ENCODE measurements around the gene STMND1. TPM values are rescaled to one million over a fixed set of nuclear protein-coding genes. Genes with fewer than 3 reads are reported as not detected.

STMND1 gene
- total and polyA plus RNA-seq, 10 of the 15 experiments (the other 5 are each of a cell fraction or from before 2014, with no cell fraction given): 0.15 TPM; not detected in 9

GRCh38 chr6:17088091-17088611, 13.7 kb upstream of the STMND1 start (continued):
- TF ChIP-seq SIN3A (IDR thresholded peaks at IDR 0.05; ENCODE audit: low read depth, low read length) (no peak), E4F1 (IDR thresholded peaks at IDR 0.05; ENCODE audit: borderline replicate concordance, partially characterized antibody) (no peak)

GRCh38 chr6:17091122-17091521, 10.7 kb upstream of the STMND1 start:
- no peak for FAIRE-seq
- no peak overlapping the region for H3K4me3 ChIP-seq
- no TSS peak for BruUV-seq (replicated peaks)
- H2AFZ ChIP-seq (ENCODE audit: control insufficient read depth, low read depth, low read length): no peak overlapping the region
- intact Hi-C loops (cut with micrococcal nuclease; ENCODE audit: unreplicated experiment): no loop called here
- ChIA-PET CTCF (no interaction called here), POLR2A (no interaction called here), SMC1A (ENCODE audit: uncharacterized antibody, unreplicated experiment) (interaction anchor here (0.6 kb wide), 1 partner anchor 13 kb away, joined by 3 read pairs; no protein-coding TSS in a partner anchor), RAD21 (ENCODE audit: unreplicated experiment) (no interaction called here)
- H3K4me1 ChIP-seq (ENCODE audit: control insufficient read depth, insufficient read depth, low read length): no peaks in the 10 kb centered on the region
- no peak for DNase-seq (ENCODE audit: low read depth, low spot score)
- H3K27me3 ChIP-seq (replicated peaks in 1 of 2; ENCODE audit: control insufficient read depth in 2 of 2, insufficient read depth in 2 of 2, low read length in 1 of 2): no peaks in the 10 kb centered on the region; a peak in 1 of 4 replicates
- no peaks in the 10 kb centered on the region for H3K79me2 ChIP-seq (ENCODE audit: control insufficient read depth, insufficient read depth, low read length)
- ATAC-seq: no peak
- no peak for TF ChIP-seq HSF1 (IDR thresholded peaks at IDR 0.05; ENCODE audit: low read depth, low read length)
- no peak for TF ChIP-seq USF2 (IDR thresholded peaks at IDR 0.05; ENCODE audit: borderline replicate concordance, low read depth, low read length)
- no peak for TF ChIP-seq ATF3 (IDR thresholded peaks at IDR 0.05; ENCODE audit: borderline replicate concordance, extremely low read depth, low read depth, low read length)
- no peak for TF ChIP-seq ZNF207 (IDR thresholded peaks at IDR 0.05; ENCODE audit: borderline replicate concordance)
- TF ChIP-seq CTCF (IDR thresholded peaks at IDR 0.05 in 2 of 3, conservative IDR thresholded peaks at IDR 0.05 in 1 of 3; ENCODE audit: control insufficient read depth in 2 of 3, extremely low read depth in 1 of 3, insufficient read depth in 1 of 3, low read depth in 3 of 3, low read length in 3 of 3): 0 out of 6 replicates have a peak, but pooled peaks of 2 of the 3 experiments have one; percentile 6 to 15
- H3K36me3 ChIP-seq (ENCODE audit: control insufficient read depth in 2 of 2, insufficient read depth in 2 of 2, low read length in 1 of 2): no peaks in the 10 kb centered on the region
- H3K9ac ChIP-seq (ENCODE audit: control insufficient read depth, insufficient read depth, low read length): no peak overlapping the region
- H4K20me1 ChIP-seq (ENCODE audit: control insufficient read depth, insufficient read depth): no peaks in the 10 kb centered on the region
- H3K4me2 ChIP-seq (ENCODE audit: control insufficient read depth, insufficient read depth): no peak overlapping the region
- H3K27ac ChIP-seq (ENCODE audit: control insufficient read depth, insufficient read depth): no peak overlapping the region
- 0% methylated on average over 3 of the region's 3 CpGs for WGBS (ENCODE audit: insufficient coverage, insufficient replicate concordance, low lambda C conversion rate, missing lambda C conversion rate)
- H3K9me3 ChIP-seq (replicated peaks; ENCODE audit: control insufficient read depth, insufficient read depth, low read length): no peaks in the 10 kb centered on the region
- in situ Hi-C loops (cut with MboI): no loop called here

All from GM12878 (cell line).